T-helper 1 cell treated with Interleukin-12 subunit alpha and Interleukin-12 subunit beta and Interleukin-4 antibody, amounts not matched to agents 30 ng/mL and 1 ng/mL, for 36 hours (primary cell): ENCODE results near the gene INPP1. TPM values are rescaled to one million over a fixed set of nuclear protein-coding genes. Genes with fewer than 3 reads are reported as not detected.
"Not testable (repeated sequence)": the region's sequence is repeated elsewhere in the genome, so short reads cannot be mapped to it uniquely, and the experiment has no call there.

Experiments
- intact Hi-C: fragments of 100-400 bp; cut with micrococcal nuclease; formaldehyde crosslinking; loops from one replicate; pipeline ENCODE4 v1.15.1; 2024
- total RNA-seq: library from RNA; stranded (reverse); gene quantifications from 2 replicates; pipeline ENCODE4 v1.2.3, GENCODE V29; 2022

The INPP1 gene, protein sequence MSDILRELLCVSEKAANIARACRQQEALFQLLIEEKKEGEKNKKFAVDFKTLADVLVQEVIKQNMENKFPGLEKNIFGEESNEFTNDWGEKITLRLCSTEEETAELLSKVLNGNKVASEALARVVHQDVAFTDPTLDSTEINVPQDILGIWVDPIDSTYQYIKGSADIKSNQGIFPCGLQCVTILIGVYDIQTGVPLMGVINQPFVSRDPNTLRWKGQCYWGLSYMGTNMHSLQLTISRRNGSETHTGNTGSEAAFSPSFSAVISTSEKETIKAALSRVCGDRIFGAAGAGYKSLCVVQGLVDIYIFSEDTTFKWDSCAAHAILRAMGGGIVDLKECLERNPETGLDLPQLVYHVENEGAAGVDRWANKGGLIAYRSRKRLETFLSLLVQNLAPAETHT
- total RNA-seq = 9.4 and 9.9 TPM in 2 replicates

DNA sequence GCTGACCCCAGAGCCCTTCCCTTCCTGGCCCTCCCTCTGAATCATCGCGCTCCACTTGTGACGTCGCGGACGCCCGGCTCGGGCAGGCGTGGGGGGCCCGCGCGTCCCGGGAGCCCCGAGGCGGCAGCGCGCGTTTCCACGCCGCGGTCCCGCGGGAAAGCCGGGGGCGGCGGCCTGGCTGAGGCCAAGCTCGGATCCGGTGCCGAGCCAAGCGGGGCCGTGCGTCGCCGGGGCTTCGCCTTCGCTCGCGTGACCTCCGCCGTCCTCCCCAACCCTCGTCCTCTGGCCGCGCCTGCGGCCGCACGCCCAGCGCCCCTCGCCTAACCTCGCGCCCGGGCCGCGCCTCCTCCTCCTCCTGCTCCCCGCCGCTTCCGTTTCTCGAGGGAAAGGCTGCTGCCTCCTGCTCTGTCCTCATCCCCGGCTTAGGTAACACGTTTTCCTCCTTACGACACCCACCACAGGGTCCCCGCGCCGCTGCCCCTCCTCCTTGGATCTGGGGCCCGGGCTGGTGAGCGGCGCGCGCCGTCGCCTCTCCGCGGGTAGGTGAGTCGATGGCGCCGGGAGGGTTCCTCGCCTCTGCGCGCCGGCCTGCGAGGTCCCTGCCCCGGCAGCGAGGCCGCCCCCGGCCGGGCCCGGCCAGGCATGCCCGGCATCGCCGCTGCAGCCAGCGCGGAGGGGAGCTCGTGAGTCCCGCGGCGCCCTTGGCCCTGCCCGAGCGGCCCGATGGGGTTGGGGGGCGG lies at the start of gene INPP1:
Gene INPP1, plus strand, starts transcription at position 54 of the 740 bp plus-strand sequence. CDS start 16,514 bp downstream, outside the sequence.
- intact Hi-C loops = loop anchor here (1.0 to 10.0 kb wide), 6 partner anchors 17 to 559 kb away; partner anchors contain the start of genes GLS, HIBCH, MFSD6 and ORMDL1

DNA sequence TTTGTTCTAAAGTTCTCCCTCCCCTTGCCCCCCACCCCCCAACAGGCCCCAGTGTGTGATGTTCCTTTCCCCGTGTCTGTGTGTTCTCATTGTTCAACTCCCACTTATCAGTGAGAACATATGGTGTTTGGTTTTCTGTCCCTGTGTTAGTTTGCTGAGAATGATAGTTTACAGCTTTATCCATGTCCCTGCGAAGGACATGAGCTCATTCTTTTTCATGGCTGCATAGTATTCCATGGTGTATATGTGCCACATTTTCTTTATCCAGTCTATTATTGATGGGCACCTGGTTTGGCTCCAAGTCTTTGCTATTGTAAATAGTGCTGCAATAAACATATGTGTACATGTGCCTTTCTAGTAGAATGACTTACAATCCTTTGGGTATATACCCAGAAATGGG lies 45.5 kb upstream of the INPP1 start:
- intact Hi-C loops = not testable (repeated sequence)

DNA sequence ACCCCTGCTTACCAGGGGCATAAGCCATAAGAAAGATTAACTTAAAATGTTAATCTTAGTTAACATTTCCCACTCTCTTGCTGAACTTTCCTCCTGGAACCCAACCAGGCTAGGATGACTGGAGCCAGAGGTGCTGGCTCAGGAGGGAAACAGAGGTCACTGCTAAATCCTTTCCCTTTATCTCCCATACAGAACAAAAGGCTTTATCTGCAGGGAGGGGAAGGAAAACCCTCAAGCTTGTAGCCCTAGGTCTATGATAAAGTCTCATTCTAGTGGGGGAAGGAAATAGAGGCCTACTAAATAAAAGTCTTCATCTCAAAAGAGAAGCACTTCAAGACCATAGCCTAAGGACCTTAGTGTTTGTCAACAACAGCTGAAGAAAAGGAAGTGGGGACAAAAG lies 42.4 kb upstream of the INPP1 start:
- intact Hi-C loops = no loop called here

DNA sequence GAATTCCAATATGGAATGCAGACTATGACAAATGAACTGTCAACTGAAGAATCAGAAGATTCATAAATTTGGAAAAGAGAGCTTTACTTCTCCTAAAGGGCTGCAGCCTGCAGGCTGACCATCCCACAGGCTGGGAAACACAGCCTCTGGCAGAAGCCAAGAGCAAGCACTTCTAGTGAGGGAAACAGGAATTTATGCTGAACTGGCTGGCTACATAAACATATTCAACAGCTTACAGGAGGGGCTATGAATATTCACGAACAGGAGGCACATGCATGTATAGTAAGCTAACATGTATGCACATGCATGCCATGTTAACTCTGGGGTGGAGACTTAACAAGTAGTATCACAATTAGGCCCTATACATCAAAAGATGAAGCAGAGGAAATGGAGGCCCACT lies 41.3 kb upstream of the INPP1 start:
- intact Hi-C loops = no loop called here

DNA sequence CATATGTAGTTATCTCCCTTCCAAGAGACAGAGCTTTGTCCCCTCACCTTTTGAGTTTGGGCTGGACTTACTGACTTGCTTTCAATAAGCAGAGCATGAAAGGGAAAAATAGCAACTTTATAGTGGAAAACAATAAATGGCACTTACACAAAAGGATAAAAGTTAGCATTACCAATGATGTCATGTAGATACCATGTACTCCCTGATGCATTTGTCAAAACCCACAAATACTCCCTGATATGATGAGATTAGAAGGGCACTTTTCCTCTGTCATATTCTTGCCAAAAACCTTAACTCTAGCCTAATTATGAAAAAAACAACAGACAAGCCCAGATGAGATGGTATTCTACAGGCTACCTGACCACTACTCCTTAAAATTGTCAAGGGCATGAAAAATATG lies 39.7 kb upstream of the INPP1 start:
- intact Hi-C loops = no loop called here

DNA sequence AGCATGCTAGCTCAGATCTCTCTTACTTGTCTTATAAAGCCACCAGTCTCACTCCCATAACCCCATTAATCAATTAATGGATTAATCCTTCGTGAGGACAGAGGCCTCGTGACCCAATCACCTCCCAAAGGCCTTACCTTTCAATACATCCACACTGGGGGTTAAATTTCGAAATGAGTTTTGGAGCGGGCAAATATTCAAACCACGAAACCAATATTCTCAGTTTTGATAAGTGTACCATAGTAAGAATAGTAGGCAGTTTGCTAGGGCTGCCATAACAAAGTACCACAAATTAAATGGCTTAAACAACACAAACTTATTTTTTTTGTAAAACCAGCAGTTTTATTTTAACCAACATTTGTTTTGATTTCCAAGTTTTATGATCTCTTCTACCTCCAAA lies 39.0 kb upstream of the INPP1 start:
- intact Hi-C loops = no loop called here

DNA sequence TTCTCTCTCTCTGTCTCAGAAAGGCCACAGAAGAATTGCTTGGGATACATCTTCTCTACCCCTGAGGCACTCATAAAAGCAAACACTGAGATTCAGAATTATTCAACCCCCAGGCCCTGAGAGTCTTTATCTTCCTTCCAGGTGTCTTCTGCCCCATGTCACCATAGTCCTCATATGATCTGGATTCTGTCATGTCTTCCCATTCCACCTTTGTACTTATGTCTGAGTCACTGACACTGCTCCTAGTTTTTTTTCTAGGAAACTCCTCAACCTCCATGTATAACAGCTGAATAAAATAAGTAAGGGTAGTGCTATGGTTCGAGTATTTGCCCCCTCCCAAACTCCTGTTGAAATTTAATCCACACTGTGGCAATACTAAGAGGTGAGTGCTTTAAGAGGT lies 35.4 kb upstream of the INPP1 start:
- intact Hi-C loops = no loop called here

DNA sequence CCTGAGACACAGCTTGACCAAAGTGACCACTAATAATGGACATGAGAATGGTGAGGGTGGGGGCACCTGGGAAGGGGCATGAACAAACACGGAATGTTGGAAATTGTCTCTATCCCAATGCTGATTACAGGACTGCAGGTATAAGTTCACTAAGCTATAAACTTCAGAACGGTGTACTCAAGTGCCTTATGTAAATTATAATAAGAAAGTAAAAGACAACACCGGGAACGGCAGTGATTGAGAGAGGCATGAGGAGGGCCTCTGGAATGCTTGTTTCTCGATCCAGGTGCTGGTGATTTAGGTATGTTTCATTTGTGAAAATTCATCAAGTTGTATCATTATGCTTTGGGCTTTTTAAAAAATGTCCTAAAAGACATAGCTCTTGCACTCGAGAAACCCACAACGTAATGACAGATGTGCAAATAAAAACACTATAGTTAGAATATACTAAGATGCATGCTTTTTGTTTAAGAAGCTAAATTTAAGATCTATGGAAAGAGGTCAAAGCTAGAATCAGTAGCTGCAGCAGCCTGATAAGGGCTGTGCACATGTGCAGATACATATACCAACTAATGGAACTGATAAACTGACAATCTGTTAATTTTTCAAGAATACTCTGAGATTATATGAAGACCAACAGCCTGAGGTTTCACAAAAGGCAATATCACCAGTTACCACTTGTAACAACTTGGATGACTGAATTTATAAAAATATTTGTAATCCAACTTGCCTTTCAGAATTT lies 31.3 kb upstream of the INPP1 start:
- intact Hi-C loops = loop anchor here (10.0 kb wide), 1 partner anchor 703 kb away; the partner anchor contains the start of gene STAT1

DNA sequence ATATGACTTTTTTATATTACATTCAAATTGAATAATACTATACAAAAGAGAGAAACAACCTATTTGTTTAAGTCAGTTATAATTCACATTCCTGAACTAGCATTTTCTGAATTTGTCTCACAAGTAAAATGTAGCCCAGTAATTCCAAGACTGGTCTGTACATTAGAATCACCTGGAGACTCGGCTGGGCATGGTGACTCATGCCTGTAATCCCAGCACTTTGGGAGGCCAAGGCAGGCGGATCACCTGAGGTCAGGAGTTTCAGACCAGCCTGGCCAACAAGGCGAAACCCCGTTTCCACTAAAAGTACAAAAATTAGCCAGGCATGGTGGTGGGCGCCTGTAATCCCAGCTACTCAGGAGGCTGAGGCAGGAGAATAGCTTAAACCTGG lies 30.8 kb upstream of the INPP1 start:
- intact Hi-C loops = loop anchor here (10.0 kb wide), 1 partner anchor 702 kb away; the partner anchor contains the start of gene STAT1

DNA sequence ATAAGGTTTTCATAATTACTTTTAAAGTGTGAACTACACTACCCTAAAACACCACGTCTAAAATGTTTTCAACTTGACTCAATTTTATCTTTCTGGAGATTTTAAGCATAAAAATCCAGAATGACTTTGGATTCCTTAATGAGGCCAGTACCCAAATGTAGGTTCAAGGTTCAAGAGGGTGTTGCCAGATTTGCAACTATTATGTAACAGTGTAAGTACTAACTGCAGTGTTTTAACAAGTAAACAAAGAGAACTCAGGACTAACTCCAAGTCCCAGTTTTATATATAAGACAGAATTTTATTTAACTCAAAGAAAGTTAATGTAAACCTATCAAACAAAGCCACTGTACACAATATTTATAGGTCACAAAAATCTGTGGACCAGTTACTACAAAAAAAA lies 29.5 kb upstream of the INPP1 start:
- intact Hi-C loops = loop anchor here (1.0 to 10.0 kb wide), 2 partner anchors 225 to 701 kb away; partner anchors contain the start of gene STAT1

DNA sequence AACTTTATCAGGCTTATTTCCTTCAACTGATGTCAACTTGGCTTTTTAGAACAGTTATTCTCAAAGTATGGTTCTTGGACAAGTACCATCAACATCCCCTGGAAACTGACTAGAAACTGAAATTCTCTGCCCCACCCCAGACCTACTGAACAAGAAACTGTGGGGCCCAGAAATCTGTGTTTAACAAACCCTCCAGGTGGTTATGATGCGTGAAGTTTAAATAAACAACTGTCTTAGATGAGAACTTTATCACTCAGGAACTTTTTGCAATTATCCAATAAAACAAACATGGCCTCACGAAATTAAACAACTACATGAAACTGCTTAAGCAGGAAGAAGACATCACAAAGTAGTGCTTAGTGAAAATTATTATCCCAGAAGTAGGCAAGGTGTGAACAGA lies 28.1 kb upstream of the INPP1 start:
- intact Hi-C loops = loop anchor here (5.0 to 10.0 kb wide), 2 partner anchors 567 to 700 kb away; partner anchors contain the start of genes GLS and STAT1

DNA sequence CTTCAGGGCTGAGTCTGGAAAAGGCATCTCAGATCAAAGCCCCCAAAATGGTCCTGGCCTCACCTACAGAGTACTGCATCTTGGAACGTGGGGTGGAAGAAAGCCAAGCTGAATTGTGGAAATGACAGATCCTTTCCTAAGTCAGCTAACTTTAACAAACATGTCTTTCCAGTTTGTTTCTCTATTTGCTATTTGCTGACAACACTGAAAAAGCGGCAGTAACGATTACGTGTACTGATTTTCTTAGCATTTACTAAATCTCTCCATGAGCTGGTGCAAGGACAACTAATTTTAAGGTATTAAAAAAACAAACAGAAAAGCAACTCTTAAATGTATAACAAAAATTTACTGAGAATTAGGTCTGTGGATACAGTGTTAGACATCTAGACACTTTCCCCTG lies 24.9 kb upstream of the INPP1 start:
- intact Hi-C loops = loop anchor here (5.0 to 10.0 kb wide), 2 partner anchors 564 to 696 kb away; partner anchors contain the start of genes GLS and STAT1

DNA sequence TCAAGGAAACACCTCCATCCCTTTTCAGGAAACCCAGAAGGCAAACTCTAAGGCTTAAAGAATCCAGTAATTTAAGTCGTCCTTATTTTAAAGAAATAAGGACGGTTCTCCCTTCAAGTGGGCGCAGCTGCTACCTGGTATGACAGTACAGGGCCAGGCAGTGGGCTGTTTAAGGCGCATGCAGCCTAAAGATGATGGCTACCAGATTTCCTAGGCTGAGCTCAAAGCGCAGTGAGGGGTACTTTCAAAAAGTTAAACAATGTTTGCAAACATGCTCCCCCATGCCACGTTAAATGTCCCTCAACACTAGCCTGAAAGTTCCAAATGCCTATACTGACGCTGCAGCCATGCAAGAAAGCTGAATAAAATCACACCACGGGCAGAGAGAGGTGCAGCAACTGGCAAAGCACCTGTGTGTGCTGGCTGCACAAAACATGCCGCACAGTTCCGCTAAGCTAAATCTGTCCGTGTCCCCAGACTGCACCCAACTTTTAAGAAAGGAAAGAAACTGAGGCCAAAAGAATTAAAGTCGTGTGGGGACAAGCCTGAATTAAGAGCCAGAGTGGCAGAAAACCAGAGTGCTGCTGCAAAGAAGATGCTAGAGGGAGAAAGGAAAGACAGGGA lies 24.3 kb upstream of the INPP1 start:
- intact Hi-C loops = loop anchor here (1.0 to 10.0 kb wide), 12 partner anchors 25 to 878 kb away; partner anchors contain the start of genes GLS, NAB1, ORMDL1 and OSGEPL1

DNA sequence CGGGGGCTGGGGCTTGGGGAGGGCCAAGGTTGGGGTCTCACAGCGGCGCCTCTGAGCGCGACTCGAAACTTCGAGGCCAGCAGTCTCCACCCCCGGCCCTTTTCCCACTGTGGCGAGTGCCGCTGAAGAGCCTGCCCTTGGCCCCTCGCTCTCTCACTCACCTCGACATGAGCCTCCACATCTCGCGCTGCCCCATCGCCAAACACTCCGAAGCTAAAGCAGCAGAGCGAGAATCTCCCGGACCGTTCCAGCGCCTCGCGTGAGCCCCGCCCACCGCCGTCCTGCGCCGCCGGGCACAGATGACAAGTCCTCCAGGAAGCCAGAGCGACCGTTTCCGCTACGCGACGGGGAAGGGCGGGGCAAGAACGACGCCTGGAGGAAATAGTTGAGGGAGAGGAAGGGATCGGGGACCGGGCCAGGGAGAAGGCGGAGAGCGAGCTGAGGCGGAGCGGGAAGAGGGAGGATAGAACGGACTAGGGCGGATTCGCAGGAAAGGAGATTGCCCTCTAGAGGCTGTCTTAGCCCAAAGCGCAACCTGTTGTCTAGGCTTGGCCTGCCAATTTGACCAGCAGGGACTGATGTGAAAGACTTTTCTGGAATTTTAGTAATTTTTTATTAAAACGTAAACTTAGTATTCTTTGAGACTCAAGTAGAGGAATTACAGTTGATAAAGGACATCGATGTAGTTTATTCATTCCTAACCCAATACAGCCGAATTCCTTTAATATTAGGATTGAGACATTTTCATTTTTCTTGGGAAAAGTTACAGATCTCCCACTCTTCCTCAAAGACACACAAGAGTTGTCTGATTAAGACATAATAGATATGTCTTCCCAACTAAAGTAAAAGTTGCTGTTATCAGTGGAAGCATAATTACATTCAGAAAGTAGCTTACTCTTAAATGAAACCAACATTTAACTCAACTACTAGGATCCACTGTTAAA lies 23.6 kb upstream of the INPP1 start, which contains the start of gene HIBCH:
Gene HIBCH, minus strand, starts transcription at position 272 of the 944 bp plus-strand sequence. Its CDS starts 76 bp downstream, at position 196.
- intact Hi-C loops = loop anchor here (1.0 to 10.0 kb wide), 14 partner anchors 24 to 879 kb away; partner anchors contain the start of genes ASNSD1, GLS, NAB1 and ORMDL1

DNA sequence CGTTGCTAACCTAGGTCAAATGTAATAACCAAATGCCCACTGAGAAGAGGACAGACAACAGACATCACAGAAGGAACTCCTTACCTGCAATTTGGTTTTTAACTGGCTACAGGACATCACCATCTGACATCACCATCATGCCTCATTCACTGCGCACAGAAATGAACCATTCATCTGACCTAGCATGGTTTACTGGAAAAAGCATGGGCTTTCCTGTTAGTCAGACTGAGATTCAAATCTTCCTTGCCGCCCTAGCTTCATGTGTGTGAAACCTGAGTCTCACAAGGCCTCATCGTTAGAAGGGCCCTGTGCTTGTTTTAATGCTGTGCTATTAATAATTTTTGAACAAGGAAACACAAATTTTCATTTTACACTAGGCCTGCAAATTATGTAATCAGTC lies 22.7 kb upstream of the INPP1 start:
- intact Hi-C loops = loop anchor here (1.0 to 2.0 kb wide), 2 partner anchors 52 to 660 kb away; partner anchors contain the start of gene ASNSD1

DNA sequence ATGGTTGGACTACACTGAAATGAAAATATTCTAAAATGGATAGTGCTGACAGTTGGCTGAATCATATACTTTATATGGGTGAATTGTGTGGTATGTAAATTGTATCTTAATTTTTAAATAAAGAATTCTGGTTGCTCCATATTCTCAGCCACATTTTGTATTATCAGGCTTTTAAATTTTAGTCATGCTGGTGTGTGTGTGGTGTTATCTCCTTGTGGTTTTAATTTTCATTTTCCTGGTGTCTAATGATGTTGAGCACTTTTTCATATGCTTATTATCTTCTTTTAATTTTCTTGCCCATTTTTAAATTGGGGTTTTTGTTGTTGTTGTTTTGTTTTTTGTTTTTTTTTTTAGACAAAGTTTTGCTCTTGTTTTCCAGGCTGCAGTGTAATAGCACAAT lies 20.0 kb upstream of the INPP1 start:
- intact Hi-C loops = no loop called here

DNA sequence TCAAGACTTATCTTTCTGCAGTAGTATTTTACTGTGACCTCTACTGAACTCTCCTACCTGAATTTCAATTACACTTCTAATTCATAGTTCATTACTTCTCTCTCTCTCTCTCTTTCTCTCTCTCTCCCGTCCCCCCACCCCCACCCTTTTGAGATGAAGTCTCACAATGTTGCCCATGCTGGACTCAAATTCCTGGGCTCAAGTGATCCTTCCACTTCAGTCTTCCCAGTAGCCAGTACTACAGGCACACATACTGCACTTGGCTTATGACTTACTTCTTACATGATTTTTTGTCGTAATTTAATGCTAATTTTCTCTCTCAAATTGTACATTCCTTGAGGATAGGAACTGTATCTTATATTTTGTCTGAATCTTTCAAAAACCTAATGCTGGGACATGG lies 17.8 kb upstream of the INPP1 start:
- intact Hi-C loops = no loop called here

DNA sequence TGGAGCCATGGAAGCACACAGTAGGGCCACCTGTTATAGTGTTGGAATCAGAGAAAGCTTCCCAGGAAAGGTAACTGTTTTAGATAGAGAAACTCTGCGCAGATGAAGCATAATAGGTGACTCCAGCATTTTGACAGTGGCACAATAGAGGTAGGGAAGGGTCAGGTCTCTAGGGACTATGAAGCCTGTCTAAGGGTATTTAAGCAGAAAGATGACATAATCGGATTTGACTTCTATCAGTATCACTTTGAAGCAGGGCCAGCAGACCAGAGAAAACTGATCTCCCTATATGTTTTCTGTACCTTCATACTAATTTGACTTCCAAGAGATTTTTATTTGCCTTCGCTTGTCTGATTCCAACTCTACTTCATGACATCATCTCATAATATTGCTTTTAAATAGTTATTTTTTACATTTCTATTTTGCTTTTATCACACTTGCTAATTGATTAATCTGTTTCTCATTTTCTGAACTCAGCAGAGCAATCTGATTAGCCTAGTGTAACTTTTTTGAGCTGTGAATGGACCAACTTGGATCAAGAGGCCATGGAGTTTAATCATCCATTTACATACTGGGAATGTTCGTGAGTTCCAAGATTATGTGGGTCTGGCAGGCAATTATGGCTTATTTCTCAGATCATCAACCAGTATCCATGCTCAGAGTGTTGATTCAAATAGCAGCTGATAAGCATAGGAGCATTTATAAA lies 15.4 kb upstream of the INPP1 start:
- intact Hi-C loops = no loop called here
